NCI-H82 treated with DMSO at 0.1 percent for 48 hours (cell line): ENCODE data around the gene DHFR2.
A peak's percentile ranks its signal among the peaks of the same experiment; 100 is the strongest.
"Not testable (repeated sequence)": the region's sequence is repeated elsewhere in the genome, so short reads cannot be mapped to it uniquely, and the experiment has no call there.

Experiments used
- DNase-seq: peaks from one replicate; lab custom pipeline; 2025; ENCODE audit not compliant: unreplicated experiment; lab: John Stamatoyannopoulos, UW

Gene DHFR2

DNA sequence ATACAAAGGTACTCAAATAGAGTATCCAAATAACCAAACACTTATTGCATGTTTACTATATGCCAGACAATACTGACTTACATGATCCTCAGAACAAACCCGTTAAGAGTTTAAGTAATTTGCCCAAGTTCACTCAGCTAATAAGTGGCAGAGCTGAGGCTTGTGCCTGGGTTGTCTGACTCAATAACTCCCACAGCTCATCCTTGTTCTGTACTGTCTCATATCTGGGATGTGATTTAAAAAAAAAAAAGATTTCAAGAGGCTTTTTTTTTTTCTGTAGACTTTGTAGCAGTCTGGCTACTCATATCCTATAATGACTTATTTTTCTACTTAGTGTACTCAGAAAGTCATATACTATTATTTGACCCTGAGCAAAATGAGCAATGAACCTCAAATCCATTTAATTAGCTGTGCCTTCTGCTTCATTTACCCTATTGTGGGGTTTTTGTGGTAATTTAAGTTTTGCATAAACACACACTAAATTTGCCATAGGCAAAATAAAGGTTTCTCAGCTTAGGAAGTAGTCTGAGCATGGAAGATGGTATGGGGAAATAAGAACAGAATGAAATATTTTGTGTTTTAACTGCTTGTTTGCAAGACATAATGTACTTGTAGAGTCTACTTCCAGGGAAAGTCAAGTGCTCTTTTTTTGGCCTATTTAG is 3.2 kb upstream of the DHFR2 start:
- DNase-seq, result no peak

DNA sequence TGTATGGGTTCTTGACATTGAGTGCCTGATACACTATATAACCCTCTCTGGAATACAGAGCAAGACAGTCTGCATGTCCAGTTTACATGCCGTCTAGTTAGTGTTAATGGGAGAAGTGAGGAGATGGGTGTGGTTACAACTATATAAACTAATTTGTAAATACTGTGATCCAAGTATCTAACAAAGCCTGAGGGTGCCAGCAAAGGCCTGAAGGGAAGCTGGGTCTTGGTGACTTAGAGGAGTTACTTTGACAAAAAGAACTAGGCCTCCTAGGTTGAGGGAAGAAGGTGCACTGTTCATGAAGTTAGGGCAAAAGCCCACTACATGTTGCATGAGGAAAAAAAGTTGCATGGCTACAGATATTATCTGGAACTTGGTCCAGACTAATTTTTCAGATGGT is 2.4 kb upstream of the DHFR2 start:
- no peak for DNase-seq

DNA sequence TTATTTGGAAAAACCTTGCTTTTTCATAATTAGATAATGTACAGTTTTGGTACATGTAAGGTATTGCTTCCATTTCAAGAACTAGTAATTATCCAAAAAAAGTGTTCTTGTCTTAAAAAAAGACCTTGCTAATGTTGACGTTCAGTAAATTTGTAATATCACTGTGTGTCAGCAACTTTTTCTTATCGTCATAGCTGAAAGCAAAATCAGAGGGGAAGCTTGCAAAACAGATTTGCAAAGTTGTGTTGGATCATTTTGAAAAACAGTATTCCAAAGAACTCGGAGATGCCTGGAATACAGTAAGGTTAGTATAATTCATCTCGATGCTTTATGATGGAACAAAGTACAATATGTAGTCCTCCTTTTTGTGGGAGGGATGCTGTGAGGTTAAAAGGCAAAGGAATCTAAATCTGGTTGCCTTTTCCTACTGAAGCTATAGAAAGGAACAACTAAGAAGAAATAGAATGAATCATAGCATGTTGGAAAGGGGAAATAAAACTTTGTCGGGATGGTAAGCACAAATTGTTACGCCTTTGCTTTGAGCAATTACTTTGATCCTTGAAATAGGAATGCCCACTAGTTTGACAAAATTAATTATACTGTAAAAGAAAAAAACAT is 1.6 kb upstream of the DHFR2 start:
- DNase-seq, result no peak

DNA sequence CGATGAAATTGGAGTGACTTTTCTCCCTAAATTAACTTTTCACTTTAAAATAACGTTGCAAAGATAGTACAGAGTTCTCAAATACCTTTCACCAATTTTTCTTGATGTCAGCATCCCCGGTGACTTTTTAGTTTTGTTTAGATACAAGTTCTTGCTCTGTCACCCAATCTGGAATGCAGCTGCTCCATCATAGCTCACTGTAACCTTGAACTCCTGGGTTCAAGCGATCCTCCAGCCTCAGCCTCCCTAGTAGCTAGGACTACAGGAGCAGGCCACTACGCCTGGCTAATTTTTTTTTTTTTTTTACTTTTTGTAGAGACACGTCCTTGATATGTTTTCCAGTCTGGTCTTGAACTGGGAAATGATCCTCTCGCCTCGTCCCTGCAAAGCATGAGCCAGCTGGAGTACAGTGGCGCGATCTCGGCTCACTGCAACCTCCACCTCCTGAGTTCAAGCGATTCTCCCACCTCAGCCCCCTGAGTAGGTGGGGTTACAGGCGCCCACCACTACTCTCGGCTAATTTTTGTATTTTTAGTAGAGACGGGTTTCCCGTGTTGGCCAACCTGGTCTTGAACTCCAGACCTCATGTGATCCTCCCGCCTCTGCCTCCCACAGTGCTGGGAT is 892 bp upstream of the DHFR2 start:
- no peak for DNase-seq

DNA sequence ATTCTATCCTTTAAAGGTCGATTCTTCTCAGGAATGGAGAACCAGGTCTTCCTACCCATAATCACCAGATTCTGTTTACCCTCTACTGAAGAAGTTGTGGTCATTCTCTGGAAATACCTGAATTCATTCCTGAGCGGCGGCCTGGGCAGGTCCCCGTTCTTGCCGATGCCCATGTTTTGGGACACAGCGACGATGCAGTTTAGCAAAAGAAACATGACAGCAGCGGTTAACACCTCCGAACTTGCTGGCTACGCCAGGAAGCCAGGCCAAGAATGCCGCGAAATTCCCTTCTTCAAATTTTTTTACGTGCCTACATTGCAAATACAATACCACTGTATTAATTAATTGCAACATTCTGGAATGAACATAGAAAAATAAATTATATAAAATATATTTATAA is 1.4 kb downstream of the DHFR2 start:
- DNase-seq, result no peak

DNA sequence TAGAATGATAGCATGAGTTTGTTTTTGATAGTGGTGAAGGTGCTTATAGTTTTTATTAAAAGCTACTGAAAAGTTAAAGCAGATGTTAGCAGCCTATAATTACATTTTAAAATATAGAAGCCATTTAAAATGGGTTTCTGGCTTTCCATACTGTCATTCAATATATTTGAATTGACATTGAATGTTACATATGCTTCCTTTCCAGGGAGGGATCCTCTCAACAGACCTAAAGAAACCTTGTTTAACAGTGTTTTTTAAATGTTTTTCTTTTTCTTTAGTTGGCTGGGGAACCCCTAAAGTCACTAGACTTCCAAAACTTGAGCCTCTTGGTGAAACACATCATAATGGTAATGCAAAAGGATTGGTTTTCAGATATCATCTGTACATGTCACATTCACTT is 12.2 kb downstream of the DHFR2 start:
- DNase-seq, result no peak

DNA sequence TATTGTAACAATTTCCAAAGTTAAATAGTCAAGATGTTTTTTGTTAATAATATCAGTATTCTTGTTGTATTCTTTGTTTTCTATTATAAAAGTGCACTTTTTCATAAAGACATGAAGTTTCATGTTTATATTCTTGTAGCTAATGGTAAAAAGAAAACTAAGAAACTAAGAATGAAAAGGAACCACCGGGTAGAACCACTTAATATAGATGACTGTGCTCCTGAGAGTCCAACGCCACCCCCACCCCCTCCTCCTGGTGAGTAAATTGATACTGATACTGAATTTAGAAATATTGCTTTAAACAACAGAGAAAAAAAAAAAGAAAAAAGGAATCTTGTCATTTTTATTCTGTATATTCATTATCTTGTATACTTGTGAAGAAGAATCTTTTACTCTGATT is 13.4 kb downstream of the DHFR2 start:
- no peak for DNase-seq

DNA sequence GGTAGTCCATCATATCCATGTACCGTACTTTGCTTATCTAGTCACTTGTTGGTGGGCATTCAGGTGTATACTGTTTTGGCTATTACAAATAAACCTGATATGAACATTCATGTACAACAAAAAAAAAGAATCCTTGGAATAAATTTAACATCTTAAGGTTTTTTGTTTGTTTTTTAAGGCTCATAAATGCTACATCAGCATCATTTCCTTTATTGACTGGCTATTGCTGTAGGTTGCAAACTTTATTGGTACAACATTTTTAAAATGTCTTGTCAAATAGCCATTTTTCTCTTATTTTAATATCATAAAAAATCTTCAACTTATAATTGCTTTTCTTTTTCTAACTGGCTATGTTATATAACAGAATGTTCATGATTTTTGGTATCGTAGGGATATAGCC is 16.2 kb downstream of the DHFR2 start:
- no peak for DNase-seq

DNA sequence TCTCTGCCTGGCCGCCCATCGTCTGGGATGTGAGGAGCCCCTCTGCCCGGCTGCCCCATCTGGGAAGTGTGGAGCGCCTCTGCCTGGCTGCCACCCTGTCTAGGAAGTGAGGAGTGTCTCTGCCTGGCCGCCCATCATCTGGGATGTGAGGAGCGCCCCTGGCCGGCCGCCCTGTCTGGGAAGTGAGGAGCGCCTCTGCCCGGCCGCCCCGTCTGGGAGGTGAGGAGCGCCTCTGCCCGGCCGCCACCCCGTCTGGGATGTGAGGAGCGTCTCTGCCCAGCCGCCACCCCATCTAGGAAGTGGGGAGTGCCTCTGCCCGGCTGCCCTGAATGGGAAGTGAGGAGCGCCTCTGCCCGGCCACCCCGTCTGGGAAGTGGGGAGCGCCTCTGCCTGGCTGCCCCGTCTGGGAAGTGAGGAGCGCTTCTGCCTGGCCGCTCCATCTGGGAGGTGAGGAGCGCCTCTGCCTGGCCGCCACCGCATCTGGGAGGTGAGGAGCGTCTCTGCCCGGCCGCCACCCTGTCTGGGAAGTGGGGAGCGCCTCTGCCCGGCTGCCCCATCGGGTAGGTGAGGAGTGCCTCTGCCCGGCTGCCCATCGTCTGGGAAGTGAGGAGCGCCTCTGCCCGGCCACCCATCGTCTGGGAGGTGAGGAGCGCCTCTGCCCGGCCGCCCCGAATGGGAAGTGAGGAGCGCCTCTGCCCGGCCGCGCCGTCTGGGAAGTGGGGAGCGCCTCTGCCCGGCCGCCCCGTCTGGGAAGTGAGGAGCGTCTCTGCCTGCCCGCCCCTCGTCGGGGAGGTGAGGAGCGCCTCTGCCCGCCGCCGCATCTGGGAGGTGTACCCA is 18.4 kb downstream of the DHFR2 start:
- DNase-seq, result not testable (repeated sequence)

DNA sequence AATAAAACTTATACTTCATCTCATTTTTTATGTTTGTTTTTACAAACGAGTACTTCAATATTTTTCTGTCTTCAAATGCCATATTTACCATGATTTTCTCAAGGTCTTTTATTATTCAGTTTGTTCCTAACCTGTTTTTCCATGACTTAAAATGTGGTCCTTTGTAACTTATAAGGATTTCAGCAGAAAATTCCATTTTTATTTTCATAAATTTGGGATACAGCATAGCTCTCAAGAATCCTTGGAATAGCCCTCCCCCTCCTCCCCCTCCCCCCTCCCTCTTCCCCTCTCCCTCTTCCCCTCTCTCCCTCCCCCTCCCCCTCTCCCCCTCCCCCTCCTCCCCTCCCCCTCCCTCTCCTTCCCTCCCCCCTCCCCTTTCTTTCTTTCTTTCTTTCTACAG is 19.4 kb downstream of the DHFR2 start:
- DNase-seq, result no peak

DNA sequence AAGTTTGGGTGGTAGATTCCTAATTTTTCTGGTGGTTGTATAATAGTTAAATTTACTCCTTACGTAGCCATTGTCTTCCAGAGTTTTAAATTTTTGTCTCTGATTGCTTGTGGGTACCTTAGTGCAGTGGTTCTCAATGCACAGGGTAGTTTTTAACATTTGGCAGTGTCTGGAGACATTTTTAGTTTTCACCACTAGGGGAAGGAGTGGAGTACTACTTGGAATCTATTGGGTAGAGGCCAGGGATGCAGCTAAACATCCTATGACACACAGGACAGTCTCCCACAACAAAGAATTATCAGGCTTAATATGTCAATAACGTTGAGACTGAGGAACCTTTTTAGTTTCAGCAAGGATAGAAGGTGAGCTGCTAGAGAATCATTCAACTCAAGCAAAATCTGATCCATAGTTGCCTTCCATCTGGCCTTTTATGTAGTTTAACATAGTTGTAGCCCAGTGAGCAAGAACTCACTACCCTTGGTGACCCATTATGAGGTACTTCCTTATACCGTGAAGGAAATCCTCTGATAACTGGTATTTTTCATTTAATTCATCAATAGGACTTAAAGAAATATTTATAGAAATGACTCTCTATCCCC is 25.7 kb downstream of the DHFR2 start:
- peak; percentile 27 for DNase-seq

DNA sequence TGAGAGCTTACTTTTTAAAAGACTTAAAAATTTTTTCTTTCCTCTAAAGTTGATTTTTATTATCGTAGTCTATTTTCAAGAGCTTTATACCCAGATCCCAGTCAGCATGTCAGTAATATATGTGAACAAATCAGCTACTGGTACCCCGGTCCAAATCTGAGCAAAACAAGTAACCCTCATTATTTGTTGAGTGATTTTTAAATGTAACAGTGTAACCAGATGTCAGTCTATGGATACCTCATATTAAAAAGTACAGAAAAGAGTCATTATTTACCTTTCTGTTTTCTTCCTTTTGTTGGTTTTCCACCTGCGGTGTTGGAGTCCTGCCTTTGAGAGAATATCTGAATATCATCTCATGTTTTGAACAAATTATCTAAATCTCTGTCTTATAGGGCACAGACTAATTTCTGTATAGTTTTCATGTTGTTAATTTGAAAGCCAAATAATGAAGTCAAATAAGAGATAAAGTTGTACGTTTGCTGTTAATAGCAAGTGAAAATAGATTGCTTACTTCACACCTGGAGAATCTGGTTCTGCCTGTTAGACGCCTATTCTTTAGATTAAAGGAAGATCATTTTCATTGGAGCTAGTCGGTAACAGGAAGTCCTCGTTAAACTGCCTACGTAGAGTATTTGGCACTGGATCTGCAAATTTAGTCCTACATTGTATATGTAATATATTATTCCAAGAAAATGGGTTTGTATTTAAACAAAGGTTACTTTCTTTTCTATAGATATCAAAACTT is 34.5 kb downstream of the DHFR2 start, which contains the start of gene STX19:
Gene STX19, minus strand, starts transcription at position 505 of the 745 bp plus-strand sequence. CDS start 13,328 bp downstream, outside the sequence.
- no peak for DNase-seq

DNA sequence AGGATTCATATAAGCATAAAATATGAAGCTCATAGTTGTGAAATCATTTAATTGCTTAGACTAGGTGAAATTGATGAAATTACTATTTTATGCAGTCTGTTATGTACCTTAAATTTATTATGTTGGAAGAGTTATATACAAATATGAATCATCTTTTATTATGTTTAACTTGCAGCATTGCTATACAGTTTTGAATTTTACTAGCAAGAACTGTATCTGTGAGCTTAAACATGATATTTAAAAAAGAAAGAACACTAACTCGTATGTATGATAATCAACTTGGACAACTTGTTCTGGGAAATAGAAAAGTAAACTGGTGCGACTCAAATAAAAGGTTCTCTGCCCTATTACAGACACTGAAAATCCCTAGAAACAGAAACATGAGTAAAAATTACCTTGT is 36.1 kb downstream of the DHFR2 start:
- no peak for DNase-seq

DNA sequence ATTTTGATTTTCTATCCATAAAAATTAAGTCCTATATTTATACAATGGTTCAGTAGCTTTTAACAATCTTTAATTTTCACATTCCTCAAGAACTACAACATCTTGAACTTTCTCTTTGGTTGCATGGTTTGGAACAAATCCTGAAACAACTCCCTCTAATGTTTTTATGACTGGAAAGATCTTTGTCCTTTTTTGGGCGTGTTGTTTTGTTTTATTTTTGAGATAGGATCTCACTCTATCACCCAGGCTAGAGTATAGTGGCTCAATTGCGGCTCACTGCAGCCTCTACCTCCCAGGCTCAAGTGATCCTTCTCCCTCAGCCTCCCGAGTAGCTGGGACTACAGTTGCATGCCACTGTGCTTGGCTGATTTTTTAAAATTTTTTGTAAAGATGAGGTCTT is 38.3 kb downstream of the DHFR2 start:
- DNase-seq, result no peak

DNA sequence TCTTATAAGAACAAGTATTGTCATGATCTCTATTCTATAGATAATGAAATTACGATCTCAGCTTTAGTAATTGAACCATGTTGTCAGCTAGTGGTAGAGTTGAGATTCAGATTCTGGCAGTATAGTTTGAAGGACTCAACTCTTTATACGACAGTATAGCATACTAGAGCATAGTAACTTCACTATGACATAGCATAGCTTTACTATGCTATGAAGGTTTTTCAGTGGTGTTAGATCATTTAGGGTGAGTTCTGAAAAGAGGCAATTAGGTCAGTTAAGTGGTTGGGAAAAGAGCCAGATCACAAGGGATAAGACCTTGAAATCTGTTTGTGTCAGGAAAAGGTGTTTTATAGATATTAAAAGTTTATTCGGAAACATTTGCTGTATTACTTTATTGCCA is 42.4 kb downstream of the DHFR2 start:
- no peak for DNase-seq

DNA sequence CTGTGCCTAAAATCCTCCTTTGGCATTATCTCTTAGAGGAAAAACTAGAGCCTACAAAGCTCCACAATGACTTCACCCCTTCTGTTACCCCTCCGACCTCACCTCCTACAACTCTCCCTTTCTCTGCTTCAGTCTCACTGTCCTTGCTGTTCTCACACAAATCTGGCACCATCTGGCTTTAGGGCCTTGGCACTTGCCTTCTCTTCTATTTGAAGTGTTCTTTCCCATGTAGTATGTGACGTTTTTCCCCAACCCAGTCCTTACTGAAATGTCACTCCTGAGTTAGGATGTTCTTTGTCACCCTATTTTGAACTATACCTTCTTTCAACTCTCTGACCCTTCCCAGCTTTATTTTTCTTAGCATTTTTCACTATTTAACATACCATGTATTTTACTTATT is 43.1 kb downstream of the DHFR2 start:
- no peak for DNase-seq

DNA sequence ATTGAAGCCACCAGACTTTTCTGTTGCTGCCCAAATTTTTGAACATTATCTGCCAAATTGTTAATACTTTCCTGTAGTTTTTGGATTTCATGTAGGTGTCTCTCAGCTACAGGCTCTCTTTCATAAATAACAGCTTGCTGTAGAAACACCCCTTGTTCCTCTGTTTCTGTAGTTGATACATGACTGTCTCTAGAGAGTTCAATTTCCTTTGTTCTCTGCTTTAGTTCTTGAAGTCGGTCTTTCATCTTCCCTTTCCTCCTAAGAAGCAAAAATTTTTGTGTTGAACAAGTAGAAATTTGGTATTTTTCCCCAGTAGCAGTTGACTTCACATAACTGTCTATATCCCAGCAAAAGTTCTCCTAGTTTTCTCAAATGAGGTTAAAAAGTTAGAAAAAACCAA is 47.7 kb downstream of the DHFR2 start:
- DNase-seq, result no peak

DNA sequence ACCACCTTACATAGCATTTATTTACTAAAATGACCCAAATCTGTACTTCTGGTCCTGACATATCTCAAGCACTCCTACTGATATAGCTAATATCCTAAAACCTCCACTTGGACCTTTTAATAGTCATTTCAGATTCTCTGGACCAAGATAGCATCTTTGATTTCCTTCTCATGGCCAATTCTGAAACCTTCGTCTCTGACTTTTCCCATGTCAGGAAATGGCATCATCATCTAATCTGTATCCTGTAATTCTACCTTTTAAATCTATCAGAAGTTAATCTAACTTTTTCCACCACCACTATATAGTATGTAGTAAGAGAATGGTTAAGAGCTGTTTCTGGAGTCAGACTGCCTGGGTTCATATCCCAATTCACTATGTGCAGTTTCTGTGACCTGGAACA is 50.5 kb downstream of the DHFR2 start:
- no peak for DNase-seq

DNA sequence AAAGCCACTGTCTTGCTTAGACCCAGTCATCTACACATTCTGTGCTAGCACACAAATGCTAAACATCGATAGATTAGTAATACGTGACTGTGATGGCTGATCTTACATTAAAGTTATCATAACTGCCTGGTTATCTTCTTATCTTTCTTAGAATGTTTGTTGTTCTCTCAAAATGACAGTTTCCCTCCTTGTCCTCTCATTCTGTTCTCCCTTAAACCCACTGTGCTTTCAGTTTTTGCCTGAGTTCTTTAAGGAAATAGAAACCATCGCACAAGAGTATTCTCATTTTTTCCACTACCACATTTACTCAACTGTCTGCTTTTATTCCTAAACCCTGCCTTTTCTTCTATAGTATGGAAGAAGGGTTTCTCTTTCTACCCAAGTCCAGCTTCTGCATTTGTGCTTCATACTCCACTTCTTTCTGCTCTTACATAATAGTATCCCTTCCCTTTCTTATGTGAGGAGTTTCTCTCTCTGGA is 51.4 kb downstream of the DHFR2 start:
- no peak for DNase-seq

DNA sequence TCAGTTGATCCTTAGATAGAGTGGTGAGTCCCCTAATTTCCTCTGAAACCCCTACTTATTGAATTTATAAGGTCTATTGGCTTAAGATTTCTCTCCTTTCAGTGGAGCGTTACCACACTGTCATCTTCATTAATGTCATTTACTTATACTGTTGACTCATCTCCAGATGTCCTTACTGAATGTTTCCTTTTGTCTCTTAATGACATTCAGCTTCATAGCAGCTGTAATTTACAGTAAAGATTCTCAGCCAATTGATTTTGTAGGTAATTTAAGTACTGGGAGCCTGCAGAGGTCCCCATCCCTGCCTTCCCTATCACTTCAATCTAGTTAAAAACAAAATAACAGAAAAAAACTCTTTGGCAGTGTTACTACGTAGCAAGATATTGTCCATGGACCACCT is 53.1 kb downstream of the DHFR2 start:
- peak; percentile 52 for DNase-seq
